ENCODE measurements around the gene ARHGAP9.
A peak's percentile ranks its signal among the peaks of the same experiment; 100 is the strongest.
"Not testable (repeated sequence)": the region's sequence is repeated elsewhere in the genome, so short reads cannot be mapped to it uniquely, and the experiment has no call there.

The ARHGAP9 gene

DNA sequence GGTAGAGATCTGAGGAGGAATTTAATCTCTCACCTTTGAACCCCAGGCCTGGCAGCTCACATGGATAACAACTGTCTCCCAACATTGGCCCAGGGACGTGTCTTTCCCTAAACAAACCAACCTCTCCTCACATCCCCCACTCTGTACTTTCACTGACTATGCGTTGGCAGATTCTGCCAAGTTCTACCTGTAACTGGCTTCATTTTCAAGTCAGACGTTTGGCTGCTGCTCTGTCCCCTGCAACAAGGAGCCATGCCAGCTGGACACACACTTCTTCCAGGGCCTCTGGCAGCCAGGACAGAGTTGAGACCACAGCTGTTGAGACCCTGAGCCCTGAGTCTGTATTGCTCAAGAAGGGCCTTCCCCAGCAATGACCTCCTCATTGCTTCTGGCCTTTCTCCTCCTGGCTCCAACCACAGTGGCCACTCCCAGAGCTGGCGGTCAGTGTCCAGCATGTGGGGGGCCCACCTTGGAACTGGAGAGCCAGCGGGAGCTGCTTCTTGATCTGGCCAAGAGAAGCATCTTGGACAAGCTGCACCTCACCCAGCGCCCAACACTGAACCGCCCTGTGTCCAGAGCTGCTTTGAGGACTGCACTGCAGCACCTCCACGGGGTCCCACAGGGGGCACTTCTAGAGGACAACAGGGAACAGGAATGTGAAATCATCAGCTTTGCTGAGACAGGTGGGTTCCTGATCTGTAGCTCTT, 45.0 kb downstream of the ARHGAP9 start, which contains the start of gene INHBC:
TSS of gene INHBC (plus strand) at position 268 of the 707 bp plus-strand sequence. CDS start at position 371, 103 bp downstream.
- DNase-seq (ENCODE audit: low spot score) = no peak

DNA sequence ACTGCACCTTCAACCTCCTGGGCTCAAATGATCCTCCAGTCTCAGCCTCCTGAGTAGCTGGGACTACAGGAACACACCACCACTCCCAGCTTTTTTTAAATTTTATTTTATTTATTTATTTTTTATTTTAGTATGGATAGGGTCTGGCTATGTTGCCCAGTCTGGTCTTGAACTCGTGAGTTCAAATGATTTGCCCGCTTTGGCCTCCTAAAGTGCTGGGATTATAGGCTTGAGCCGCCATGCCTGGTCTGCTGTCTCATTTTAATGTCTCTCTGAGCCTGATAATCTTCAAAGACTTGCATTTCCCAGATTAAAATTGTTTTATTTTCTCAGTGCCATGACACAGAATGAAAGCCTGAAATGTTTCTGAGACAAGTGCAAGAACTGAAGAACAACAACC, 46.3 kb downstream of the ARHGAP9 start:
- no peak for DNase-seq (ENCODE audit: low spot score)

DNA sequence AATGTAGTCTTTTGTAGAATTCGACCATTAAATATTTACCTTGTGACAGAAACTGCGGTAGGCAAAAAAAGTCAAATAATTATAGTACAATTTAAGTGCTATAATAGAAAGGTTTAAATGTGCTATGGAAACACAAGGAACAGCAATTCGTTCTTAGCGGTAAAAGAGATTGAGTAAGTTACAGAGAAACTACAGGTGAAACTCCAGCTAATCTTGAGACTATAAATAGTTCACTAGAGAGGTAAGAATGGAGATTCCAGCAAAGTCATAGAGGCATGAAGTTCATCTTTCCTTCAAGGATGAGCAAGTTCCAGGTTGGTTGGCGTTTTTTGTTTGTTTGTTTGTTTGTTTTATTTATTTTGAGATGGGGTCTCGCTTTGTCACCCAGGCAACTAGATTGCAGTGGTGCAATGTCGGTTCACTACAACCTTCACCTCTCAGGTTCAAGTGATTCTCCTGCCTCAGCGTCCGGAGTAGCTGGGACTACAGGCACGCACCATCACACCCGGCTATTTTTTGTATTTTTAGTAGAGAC, 47.9 kb downstream of the ARHGAP9 start:
- no peak for DNase-seq (ENCODE audit: low spot score)

DNA sequence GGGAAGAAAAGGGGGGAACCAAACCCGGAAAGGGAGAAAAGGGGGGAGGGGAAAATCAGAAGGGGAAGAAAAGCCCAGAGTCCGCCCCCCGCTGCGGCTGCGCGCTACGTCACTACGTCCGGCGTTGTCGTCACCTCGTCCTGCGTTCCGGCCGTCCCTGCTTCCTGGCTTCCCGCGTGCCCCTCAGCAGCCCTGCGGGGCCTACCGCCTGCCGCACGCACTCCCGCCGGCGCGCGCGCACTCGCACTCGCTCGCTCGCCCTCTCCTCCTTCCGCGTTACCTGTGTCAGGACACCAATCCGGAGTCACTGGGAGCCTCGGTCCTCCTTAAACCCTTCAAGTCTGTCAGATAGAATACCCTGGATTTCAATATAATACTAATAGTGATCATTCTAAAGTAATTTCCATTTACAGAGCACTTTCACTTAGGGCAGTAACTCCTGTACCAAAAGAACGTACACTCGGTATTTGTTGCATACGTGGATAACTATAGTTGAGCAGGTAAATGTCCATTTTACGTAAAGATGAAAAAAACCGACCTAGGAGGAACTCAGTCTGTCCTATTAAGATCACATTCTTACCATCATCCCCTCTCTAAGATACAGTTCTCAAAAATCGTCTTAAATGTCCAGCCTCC, 48.6 kb downstream of the ARHGAP9 start, which contains the start of gene R3HDM2:
TSS of gene R3HDM2 (minus strand) at position 113 of the 636 bp plus-strand sequence. CDS start 120,615 bp downstream, outside the sequence.
- DNase-seq (ENCODE audit: low spot score) = peak; percentile 85

DNA sequence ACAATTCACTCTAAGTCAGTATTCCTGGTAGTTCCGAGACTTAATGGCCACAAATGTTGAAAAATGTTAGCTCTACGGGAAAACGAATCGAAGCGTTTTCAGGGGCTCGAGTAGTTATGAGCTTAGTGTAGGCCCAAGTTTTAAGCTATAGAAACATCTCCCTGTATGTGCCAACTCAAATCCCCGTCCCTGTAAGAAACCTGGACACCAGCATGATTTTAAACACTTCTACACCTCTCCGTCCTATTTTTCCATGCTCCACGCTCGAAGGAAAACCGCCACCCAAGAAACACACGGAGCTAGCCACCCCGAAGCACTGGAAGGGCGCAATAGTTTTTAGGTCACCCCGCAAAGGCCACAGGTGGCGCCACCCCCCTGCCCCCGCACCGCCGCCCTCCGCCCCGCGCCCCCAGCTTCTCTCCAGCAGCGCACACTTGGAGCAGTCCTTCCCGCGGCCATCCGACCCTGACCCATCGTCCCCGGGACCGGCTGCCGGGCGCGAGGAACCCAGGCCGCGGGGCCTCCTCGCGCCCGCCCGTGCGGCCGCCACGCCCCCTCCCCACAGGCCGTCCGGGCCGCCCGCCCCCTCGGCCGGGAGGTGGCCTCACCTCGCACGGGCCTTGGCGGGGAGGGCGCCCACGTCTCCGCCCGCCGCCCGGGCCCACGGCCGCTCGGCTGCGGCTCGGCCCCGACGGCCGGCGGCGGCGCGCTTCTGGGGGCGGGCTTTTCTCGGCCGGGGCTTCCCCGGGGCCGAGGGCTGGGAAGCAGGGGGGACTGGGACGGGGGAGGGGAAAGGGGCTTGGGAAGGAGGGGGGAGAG, 49.3 kb downstream of the ARHGAP9 start:
- peak; percentile 20 for DNase-seq (ENCODE audit: low spot score)

DNA sequence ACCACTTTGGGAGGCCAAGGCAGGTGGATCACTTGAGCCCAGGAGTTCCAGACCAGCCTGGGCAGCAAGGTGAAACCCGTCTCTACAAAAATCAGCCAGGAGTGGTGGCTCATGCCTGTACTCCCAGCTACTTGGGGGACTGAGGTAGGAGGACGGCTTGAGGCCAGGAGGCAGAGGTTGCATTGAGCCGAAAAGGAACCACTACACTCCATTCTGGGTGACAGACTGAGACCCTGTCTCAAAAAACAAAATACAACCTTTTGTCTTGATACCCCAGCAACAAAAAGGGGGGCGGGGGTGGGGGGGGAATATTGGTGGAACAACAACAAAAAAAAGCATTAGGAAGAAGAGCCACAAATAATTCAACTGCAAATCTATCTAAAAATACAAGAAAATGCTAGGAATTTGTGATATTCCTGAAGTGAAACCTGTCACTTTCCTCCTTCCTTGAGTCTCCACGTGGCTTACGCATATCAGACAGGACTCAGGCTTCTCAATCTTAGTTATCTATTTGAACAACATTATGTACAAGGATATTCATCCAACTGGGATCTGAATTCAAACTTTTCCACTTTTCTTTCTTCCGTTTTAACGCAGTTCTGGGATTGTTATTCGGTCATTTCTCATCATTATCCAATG, 50.1 kb downstream of the ARHGAP9 start:
- DNase-seq (ENCODE audit: low spot score) = no peak

DNA sequence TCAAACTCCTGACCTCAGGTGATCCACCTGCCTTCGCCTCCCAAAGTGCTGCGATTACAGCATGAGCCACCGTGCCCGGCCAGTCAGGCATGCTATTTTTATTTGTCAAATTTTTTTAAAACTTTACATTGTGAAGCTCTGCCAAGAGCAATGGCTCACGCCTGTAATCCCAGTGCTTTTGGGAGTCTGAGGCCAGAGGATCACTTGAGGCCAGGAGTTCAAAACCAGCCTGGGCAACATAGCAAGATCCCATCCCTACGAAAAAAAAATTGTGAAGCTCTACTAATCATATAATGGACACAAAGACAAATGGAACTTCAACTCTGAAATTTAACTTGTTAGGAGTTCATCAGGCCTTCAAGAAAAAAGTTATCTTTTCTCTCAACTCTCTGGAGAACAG, 50.7 kb downstream of the ARHGAP9 start:
- DNase-seq (ENCODE audit: low spot score) = no peak

DNA sequence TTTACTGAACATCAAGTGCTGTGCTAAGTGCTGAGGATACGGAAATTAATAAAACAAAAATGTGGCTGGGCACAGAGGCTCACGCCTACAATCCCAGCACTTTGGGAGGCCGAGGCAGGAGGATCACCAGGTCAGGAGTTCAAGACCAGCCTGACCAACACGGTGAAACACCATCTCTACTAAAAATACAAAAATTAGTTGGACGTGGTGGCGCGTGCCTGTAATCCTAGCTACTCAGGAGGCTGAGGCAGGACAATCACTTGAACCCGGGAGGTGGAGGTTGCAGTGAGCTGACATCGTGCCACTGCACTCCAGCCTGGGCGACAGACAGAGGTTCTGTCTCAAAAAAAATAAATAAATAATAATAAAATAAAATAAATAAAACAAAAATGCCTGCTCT, 52.7 kb downstream of the ARHGAP9 start:
- not testable (repeated sequence) for DNase-seq (ENCODE audit: low spot score)

All from kidney capillary endothelial cell (primary cell).